Measurements from ENCODE around the gene PER2. TPM values are rescaled to one million over a fixed set of nuclear protein-coding genes. Genes with fewer than 3 reads are reported as not detected.

The PER2 gene
- total and polyA plus RNA-seq, 2 of the 13 experiments (the other 11 are each of a cell fraction or from before 2014, with no cell fraction given): 5.1 to 9.4 TPM

DNA sequence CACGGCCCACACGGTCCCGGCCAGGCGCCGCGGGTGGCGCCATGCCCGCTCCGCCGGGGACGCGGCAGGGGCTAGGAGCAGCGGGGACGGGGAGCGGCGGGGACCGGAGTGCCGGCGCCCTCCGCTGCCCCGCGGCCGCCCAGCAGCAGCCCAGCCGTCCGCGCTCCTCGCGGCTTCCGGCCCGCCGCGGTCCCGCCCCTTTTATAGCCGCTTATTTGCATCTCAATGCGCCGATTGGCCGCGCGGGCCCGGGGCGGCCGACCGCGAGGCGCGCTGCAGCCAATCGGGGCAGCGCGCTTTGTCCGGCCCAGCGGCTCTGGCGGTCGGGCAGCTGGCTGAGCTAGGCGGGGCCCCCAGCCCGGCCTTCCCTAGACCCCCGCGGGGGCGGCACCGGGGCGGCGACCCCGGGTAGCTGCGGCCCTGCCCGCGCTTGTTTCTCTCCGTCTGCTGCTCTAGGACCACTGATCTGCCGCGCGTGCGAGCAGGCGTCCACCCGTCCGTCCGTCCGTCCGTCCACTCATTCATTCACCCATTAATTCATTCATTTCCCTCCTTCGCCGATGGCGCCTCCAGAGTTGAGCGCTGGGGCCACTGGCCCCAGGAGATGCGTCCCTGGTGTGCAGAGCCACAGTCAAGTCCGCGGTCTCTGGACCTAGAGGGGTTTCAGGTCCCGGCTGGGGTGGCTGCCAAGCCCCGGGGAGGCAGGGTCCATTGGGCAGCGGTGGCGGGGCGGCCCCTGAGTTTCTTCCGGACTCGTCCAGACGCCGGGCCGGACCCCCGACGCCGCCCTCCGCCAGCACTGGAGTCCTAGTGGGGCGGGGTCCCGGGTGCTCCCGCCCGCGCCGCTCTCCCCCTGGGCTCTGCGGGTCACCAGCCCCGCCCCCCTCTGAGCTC is 48.3 kb downstream of the PER2 start, which contains the start of gene HES6 (continued):
- TF ChIP-seq, protein P1, sequence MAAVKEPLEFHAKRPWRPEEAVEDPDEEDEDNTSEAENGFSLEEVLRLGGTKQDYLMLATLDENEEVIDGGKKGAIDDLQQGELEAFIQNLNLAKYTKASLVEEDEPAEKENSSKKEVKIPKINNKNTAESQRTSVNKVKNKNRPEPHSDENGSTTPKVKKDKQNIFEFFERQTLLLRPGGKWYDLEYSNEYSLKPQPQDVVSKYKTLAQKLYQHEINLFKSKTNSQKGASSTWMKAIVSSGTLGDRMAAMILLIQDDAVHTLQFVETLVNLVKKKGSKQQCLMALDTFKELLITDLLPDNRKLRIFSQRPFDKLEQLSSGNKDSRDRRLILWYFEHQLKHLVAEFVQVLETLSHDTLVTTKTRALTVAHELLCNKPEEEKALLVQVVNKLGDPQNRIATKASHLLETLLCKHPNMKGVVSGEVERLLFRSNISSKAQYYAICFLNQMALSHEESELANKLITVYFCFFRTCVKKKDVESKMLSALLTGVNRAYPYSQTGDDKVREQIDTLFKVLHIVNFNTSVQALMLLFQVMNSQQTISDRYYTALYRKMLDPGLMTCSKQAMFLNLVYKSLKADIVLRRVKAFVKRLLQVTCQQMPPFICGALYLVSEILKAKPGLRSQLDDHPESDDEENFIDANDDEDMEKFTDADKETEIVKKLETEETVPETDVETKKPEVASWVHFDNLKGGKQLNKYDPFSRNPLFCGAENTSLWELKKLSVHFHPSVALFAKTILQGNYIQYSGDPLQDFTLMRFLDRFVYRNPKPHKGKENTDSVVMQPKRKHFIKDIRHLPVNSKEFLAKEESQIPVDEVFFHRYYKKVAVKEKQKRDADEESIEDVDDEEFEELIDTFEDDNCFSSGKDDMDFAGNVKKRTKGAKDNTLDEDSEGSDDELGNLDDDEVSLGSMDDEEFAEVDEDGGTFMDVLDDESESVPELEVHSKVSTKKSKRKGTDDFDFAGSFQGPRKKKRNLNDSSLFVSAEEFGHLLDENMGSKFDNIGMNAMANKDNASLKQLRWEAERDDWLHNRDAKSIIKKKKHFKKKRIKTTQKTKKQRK (IDR thresholded peaks at IDR 0.05; ENCODE audit: low read length): no peak
- TF ChIP-seq EED (CRISPR knock-in tag; IDR thresholded peaks at IDR 0.05) (no peak), ZNF235 (CRISPR knock-in tag; IDR thresholded peaks at IDR 0.05; ENCODE audit: borderline replicate concordance) (no peak), FOXK1 (CRISPR knock-in tag; IDR thresholded peaks at IDR 0.05; ENCODE audit: borderline replicate concordance, low read depth) (no peak), BORCS8-MEF2B (CRISPR knock-in tag; IDR thresholded peaks at IDR 0.05) (no peak; the same call in none of the 2 replicates), CBX1 (IDR thresholded peaks at IDR 0.05; ENCODE audit: low read depth) (no peak), ZUFSP (CRISPR knock-in tag; IDR thresholded peaks at IDR 0.05; ENCODE audit: borderline replicate concordance) (no peak), ZNF7 (CRISPR knock-in tag; IDR thresholded peaks at IDR 0.05) (no peak), ZNF609 (CRISPR knock-in tag; IDR thresholded peaks at IDR 0.05; ENCODE audit: borderline replicate concordance) (no peak), ZFX (CRISPR knock-in tag; IDR thresholded peaks at IDR 0.05; ENCODE audit: low read depth) (peak; percentile 83), HMG20B (CRISPR knock-in tag; conservative IDR thresholded peaks at IDR 0.05) (no peak)
- TF ChIP-seq, protein P2, sequence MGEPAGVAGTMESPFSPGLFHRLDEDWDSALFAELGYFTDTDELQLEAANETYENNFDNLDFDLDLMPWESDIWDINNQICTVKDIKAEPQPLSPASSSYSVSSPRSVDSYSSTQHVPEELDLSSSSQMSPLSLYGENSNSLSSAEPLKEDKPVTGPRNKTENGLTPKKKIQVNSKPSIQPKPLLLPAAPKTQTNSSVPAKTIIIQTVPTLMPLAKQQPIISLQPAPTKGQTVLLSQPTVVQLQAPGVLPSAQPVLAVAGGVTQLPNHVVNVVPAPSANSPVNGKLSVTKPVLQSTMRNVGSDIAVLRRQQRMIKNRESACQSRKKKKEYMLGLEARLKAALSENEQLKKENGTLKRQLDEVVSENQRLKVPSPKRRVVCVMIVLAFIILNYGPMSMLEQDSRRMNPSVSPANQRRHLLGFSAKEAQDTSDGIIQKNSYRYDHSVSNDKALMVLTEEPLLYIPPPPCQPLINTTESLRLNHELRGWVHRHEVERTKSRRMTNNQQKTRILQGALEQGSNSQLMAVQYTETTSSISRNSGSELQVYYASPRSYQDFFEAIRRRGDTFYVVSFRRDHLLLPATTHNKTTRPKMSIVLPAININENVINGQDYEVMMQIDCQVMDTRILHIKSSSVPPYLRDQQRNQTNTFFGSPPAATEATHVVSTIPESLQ (CRISPR knock-in tag; conservative IDR thresholded peaks at IDR 0.05): no peak
- TF ChIP-seq, protein P3, sequence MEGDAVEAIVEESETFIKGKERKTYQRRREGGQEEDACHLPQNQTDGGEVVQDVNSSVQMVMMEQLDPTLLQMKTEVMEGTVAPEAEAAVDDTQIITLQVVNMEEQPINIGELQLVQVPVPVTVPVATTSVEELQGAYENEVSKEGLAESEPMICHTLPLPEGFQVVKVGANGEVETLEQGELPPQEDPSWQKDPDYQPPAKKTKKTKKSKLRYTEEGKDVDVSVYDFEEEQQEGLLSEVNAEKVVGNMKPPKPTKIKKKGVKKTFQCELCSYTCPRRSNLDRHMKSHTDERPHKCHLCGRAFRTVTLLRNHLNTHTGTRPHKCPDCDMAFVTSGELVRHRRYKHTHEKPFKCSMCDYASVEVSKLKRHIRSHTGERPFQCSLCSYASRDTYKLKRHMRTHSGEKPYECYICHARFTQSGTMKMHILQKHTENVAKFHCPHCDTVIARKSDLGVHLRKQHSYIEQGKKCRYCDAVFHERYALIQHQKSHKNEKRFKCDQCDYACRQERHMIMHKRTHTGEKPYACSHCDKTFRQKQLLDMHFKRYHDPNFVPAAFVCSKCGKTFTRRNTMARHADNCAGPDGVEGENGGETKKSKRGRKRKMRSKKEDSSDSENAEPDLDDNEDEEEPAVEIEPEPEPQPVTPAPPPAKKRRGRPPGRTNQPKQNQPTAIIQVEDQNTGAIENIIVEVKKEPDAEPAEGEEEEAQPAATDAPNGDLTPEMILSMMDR (CRISPR knock-in tag; IDR thresholded peaks at IDR 0.05): no peak; the same call in 1 of the 2 replicates
